Panc1 (cell line): ENCODE results near the gene PPP1R36.

Experiments
- POLR2AphosphoS5 ChIP-seq: IDR thresholded peaks from 2 replicates; pipeline ENCODE4 v1.6.1; 2012; ENCODE audit warnings: mild to moderate bottlenecking, low read depth, low read length, moderate library complexity
- TCF7L2 ChIP-seq: IDR thresholded peaks from 2 replicates; pipeline ENCODE4 v1.6.1; 2011; ENCODE audit warnings: mild to moderate bottlenecking, low read depth, low read length, inconsistent platforms
- TF ChIP-seq, protein P1 (sequence below): fragments of 450-650 bp; IDR thresholded peaks from 2 replicates; pipeline ENCODE4 v1.5.1; 2017; ENCODE audit warnings: mild to moderate bottlenecking

DNA sequence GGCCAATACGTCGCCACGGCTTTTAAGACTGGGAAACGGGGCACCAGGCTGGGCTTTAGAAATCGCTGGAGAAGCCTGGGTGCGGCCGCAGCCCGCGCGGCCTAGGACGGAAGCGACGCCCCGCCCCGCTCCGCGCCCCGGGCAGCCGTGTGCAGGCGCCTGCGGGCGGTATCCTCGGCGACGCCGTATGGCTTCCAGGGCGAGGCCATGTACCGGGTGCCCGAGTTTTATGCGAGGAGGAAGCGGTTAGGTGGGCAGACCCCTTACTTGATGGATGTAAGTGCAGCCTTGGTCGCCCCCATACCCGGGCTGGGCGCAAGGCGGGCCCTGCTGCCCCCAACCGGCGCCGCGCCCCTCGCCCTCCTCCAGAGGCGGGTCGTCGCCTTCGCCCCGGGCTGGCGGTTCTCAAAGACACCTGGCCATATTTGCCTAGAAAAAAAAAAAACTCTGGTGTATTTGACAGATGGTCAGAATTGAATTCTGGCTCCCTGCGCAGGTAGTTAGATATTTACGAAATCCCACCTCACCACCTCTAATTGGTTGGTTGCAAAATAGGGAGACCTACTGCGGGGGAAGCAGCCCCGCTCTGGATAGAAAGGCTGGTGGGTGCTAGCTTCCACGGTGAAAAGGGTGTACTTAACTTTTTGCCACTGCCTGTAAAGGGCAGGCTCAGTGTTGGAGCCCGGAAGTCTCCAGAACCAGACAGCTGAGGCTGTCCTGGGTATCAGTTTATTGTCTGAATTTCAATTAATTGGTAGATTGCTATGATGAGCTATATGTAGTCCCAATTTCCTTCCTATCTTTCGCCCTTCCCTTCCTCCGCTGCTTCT is at the start of gene PPP1R36:
- TF ChIP-seq POLR2AphosphoS5 (no peak), TCF7L2 (no peak)
- TF ChIP-seq, protein P1, sequence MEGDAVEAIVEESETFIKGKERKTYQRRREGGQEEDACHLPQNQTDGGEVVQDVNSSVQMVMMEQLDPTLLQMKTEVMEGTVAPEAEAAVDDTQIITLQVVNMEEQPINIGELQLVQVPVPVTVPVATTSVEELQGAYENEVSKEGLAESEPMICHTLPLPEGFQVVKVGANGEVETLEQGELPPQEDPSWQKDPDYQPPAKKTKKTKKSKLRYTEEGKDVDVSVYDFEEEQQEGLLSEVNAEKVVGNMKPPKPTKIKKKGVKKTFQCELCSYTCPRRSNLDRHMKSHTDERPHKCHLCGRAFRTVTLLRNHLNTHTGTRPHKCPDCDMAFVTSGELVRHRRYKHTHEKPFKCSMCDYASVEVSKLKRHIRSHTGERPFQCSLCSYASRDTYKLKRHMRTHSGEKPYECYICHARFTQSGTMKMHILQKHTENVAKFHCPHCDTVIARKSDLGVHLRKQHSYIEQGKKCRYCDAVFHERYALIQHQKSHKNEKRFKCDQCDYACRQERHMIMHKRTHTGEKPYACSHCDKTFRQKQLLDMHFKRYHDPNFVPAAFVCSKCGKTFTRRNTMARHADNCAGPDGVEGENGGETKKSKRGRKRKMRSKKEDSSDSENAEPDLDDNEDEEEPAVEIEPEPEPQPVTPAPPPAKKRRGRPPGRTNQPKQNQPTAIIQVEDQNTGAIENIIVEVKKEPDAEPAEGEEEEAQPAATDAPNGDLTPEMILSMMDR, result no peak
